HG02623 (cell line): ENCODE measurements around the gene COX7A1.
"Not testable (repeated sequence)": the region's sequence is repeated elsewhere in the genome, so short reads cannot be mapped to it uniquely, and the experiment has no call there.

ENCODE experiments used
- ATAC-seq: cut with Tn5 transposase; IDR thresholded peaks from one replicate; pipeline ENCODE4 v1.9.1; 2021; ENCODE audit warnings: moderate library complexity; ENCODE audit not compliant: unreplicated experiment

COX7A1 gene

GRCh38 chr19:36142046-36142445, 10.2 kb downstream of the COX7A1 start:
- ATAC-seq = no peak

- ATAC-seq = no peak
These were observed 11.0 kb downstream of the COX7A1 start for GRCh38 chr19:36141039-36141927.

- ATAC-seq = no peak
These were observed 11.8 kb downstream of the COX7A1 start for GRCh38 chr19:36140304-36141038.

- ATAC-seq = peak; percentile 77
These were observed 12.6 kb downstream of the COX7A1 start, which contains the start of gene CAPNS1 for GRCh38 chr19:36139473-36140303. CAPNS1 (plus strand) TSS chr19:36140066; CDS start chr19:36141012, 946 bp downstream.

GRCh38 chr19:36139120-36139472, 13.2 kb downstream of the COX7A1 start:
- no peak for ATAC-seq

GRCh38 chr19:36136964-36137686, 15.1 kb downstream of the COX7A1 start:
- no peak for ATAC-seq

GRCh38 chr19:36134867-36135266, 17.4 kb downstream of the COX7A1 start:
- not testable (repeated sequence) for ATAC-seq

GRCh38 chr19:36131221-36131620, 21.0 kb downstream of the COX7A1 start:
- ATAC-seq = not testable (repeated sequence)

- ATAC-seq = no peak
These were observed 23.9 kb downstream of the COX7A1 start for GRCh38 chr19:36128392-36128736.

GRCh38 chr19:36125557-36125956, 26.7 kb downstream of the COX7A1 start:
- no peak for ATAC-seq

- ATAC-seq = no peak
These were observed 30.6 kb downstream of the COX7A1 start for GRCh38 chr19:36121486-36122124.

GRCh38 chr19:36120984-36121358, 31.3 kb downstream of the COX7A1 start:
- ATAC-seq = no peak

GRCh38 chr19:36120092-36120983, 31.9 kb downstream of the COX7A1 start:
- no peak for ATAC-seq

- no peak for ATAC-seq
These were observed 36.0 kb downstream of the COX7A1 start for GRCh38 chr19:36116344-36116637.

GRCh38 chr19:36115453-36116343, 36.5 kb downstream of the COX7A1 start, which contains the start of gene TBCB:
TBCB (plus strand) TSS chr19:36115468; CDS start chr19:36115561, 93 bp downstream.
- ATAC-seq = peak; percentile 27

- ATAC-seq = peak; percentile 81
These were observed 37.4 kb downstream of the COX7A1 start, which contains the start of gene POLR2I for GRCh38 chr19:36114721-36115452. POLR2I (minus strand) TSS chr19:36114875; CDS start chr19:36114856, 19 bp downstream.
